Neural progenitor cell (in vitro differentiated cells): ENCODE measurements around the gene HLA-DQB1. TPM values are rescaled to one million over a fixed set of nuclear protein-coding genes. Genes with fewer than 3 reads are reported as not detected.
"Not testable (repeated sequence)": the region's sequence is repeated elsewhere in the genome, so short reads cannot be mapped to it uniquely, and the experiment has no call there.

Experiments
- DNase-seq: peaks from one replicate; pipeline ENCODE4 v3.0.0-alpha.2; 2016; ENCODE audit warnings: low spot score
- H2AFZ ChIP-seq: fragments of 200-600 bp; sonication (generic); replicated peaks from 2 replicates; pipeline ENCODE4 v1.6.1; 2016; ENCODE audit warnings: antibody characterized with exemption
- H3F3A ChIP-seq: fragments of 200-600 bp; sonication (generic); 2 replicates; pipeline ENCODE4 v1.6.1; 2016; ENCODE audit warnings: antibody characterized with exemption, low read depth
- H3K27ac ChIP-seq: fragments of 200-600 bp; sonication (generic); 2 replicates; pipeline ENCODE4 v1.5.1; 2016; ENCODE audit warnings: mild to moderate bottlenecking
- H3K27me3 ChIP-seq: fragments of 200-600 bp; sonication (generic); 2 replicates; pipeline ENCODE4 v1.6.1; 2016; ENCODE audit warnings: mild to moderate bottlenecking, moderate library complexity
- H3K36me3 ChIP-seq: fragments of 200-600 bp; sonication (generic); 2 replicates; pipeline ENCODE4 v1.5.1; 2016
- H3K4me1 ChIP-seq: fragments of 200-600 bp; sonication (generic); 2 replicates; pipeline ENCODE4 v1.6.1; 2016; ENCODE audit warnings: mixed run types
- H3K4me2 ChIP-seq: fragments of 200-600 bp; sonication (generic); 2 replicates; pipeline ENCODE4 v1.6.1; 2016
- H3K4me3 ChIP-seq: fragments of 200-600 bp; sonication (generic); 2 replicates; pipeline ENCODE4 v1.5.1; 2016
- H3K79me2 ChIP-seq: fragments of 200-600 bp; sonication (generic); 2 replicates; pipeline ENCODE4 v1.6.1; 2016; ENCODE audit warnings: low read depth
- H3K9ac ChIP-seq: fragments of 200-600 bp; sonication (generic); 2 replicates; pipeline ENCODE4 v1.6.1; 2016
- H3K9me3 ChIP-seq: fragments of 200-600 bp; sonication (generic); 2 replicates; pipeline ENCODE4 v1.5.1; 2016; ENCODE audit warnings: low read depth
- H4K20me1 ChIP-seq: fragments of 200-600 bp; sonication (generic); 2 replicates; pipeline ENCODE4 v1.6.1; 2016; ENCODE audit warnings: low read depth
- H3K27ac Mint-ChIP-seq: 3 replicates; pipeline ENCODE4 v1.8.0; 2021; ENCODE audit warnings: mixed read lengths
- H3K27me3 Mint-ChIP-seq: 2 replicates; pipeline ENCODE4 v1.8.0; 2022; ENCODE audit warnings: low read depth, mild to moderate bottlenecking, inconsistent platforms, moderate library complexity, mixed read lengths; ENCODE audit not compliant: insufficient read depth
- H3K36me3 Mint-ChIP-seq: 3 replicates; pipeline ENCODE4 v1.8.0; 2021; ENCODE audit warnings: mixed read lengths
- H3K4me1 Mint-ChIP-seq: 3 replicates; pipeline ENCODE4 v1.8.0; 2021; ENCODE audit warnings: mixed read lengths
- H3K4me3 Mint-ChIP-seq: 3 replicates; pipeline ENCODE4 v1.8.0; 2021; ENCODE audit warnings: mild to moderate bottlenecking, moderate library complexity, mixed read lengths
- H3K9me3 Mint-ChIP-seq: 3 replicates; pipeline ENCODE4 v1.8.0; 2020; ENCODE audit warnings: mixed read lengths
- EZH2 ChIP-seq: fragments of 200-600 bp; sonication (generic); IDR thresholded peaks from 2 replicates; pipeline ENCODE4 v1.6.1; 2017; ENCODE audit warnings: antibody characterized with exemption, mild to moderate bottlenecking, moderate library complexity
- EZH2phosphoT487 ChIP-seq: fragments of 200-600 bp; sonication (generic); IDR thresholded peaks from 2 replicates; pipeline ENCODE4 v1.6.1; 2017; ENCODE audit warnings: antibody characterized with exemption
- total RNA-seq: library from RNA; depleted of rRNA; stranded (reverse); fragments of >200 nt; gene quantifications from 2 replicates; pipeline ENCODE4 v1.2.3, GENCODE V29; 2015; ENCODE audit warnings: low replicate concordance
- TF ChIP-seq, protein P1 (sequence below): fragments of 200-600 bp; sonication (generic); IDR thresholded peaks from 2 replicates; pipeline ENCODE4 v1.5.1; 2017; ENCODE audit warnings: antibody characterized with exemption, mild to moderate bottlenecking

HLA-DQB1 gene
- total RNA-seq, 1 donor from 2014 or later = 4.7 TPM

GRCh38 chr6:32642720-32643106 is 23.7 kb downstream of the HLA-DQB1 start:
- Histone ChIP-seq H3K4me3 (no peak overlapping the region), H3K4me1 (no peaks in the 10 kb centered on the region), H3K36me3 (no peaks in the 10 kb centered on the region), H2AFZ (no peak overlapping the region), H3F3A (no peaks in the 10 kb centered on the region), H3K79me2 (no peaks in the 10 kb centered on the region), H3K27ac (no peak overlapping the region), H3K27me3 (no peaks in the 10 kb centered on the region), H4K20me1 (no peaks in the 10 kb centered on the region), H3K9ac (no peak overlapping the region), H3K4me2 (no peak overlapping the region), H3K9me3 (no peaks in the 10 kb centered on the region)
- Mint-ChIP-seq H3K27ac (no peak overlapping the region), H3K4me3 (no peak overlapping the region), H3K36me3 (no peaks in the 10 kb centered on the region), H3K4me1 (no peaks in the 10 kb centered on the region), H3K9me3 (no peaks in the 10 kb centered on the region), H3K27me3 (peaks cover 4% of the 10 kb centered on the region)
- no peak for TF ChIP-seq EZH2phosphoT487
- no peak for TF ChIP-seq EZH2
- TF ChIP-seq, protein P1, sequence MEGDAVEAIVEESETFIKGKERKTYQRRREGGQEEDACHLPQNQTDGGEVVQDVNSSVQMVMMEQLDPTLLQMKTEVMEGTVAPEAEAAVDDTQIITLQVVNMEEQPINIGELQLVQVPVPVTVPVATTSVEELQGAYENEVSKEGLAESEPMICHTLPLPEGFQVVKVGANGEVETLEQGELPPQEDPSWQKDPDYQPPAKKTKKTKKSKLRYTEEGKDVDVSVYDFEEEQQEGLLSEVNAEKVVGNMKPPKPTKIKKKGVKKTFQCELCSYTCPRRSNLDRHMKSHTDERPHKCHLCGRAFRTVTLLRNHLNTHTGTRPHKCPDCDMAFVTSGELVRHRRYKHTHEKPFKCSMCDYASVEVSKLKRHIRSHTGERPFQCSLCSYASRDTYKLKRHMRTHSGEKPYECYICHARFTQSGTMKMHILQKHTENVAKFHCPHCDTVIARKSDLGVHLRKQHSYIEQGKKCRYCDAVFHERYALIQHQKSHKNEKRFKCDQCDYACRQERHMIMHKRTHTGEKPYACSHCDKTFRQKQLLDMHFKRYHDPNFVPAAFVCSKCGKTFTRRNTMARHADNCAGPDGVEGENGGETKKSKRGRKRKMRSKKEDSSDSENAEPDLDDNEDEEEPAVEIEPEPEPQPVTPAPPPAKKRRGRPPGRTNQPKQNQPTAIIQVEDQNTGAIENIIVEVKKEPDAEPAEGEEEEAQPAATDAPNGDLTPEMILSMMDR = no peak
- DNase-seq = no peak

GRCh38 chr6:32641785-32642719 is 24.4 kb downstream of the HLA-DQB1 start:
- H3K4me1 ChIP-seq, H2AFZ ChIP-seq, H3F3A ChIP-seq, H3K4me2 ChIP-seq, H3K4me1 Mint-ChIP-seq, H3K27ac Mint-ChIP-seq, H3K9me3 ChIP-seq, H3K27ac ChIP-seq, H3K4me3 ChIP-seq, H3K36me3 ChIP-seq, H3K36me3 Mint-ChIP-seq, H3K4me3 Mint-ChIP-seq, H3K9ac ChIP-seq, DNase-seq, H3K27me3 Mint-ChIP-seq, H3K27me3 ChIP-seq, H3K9me3 Mint-ChIP-seq, H3K79me2 ChIP-seq, H4K20me1 ChIP-seq: not testable (repeated sequence)

DNA sequence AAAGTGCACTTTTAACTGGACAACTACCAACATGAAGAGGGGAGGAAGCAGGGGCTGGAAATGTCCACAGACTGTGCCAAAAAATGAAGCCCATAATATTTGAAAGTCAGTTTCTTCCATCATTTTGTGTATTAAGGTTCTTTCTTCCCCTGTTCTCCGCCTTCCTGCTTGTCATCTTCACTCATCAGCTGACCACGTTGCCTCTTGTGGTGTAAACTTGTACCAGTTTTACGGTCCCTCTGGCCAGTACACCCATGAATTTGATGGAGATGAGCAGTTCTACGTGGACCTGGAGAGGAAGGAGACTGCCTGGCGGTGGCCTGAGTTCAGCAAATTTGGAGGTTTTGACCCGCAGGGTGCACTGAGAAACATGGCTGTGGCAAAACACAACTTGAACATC is 25.3 kb downstream of the HLA-DQB1 start:
- Mint-ChIP-seq H3K4me1 (peaks cover 8% of the 10 kb centered on the region), H3K27me3 (peaks cover 4% of the 10 kb centered on the region), H3K4me3 (no peak overlapping the region), H3K36me3 (no peaks in the 10 kb centered on the region), H3K27ac (no peak overlapping the region), H3K9me3 (no peaks in the 10 kb centered on the region)
- no peak overlapping the region for H3K4me3 ChIP-seq
- DNase-seq = no peak
- H3K9ac ChIP-seq = no peak overlapping the region
- no peaks in the 10 kb centered on the region for H3F3A ChIP-seq
- H3K79me2 ChIP-seq = no peaks in the 10 kb centered on the region
- H4K20me1 ChIP-seq = no peaks in the 10 kb centered on the region
- TF ChIP-seq EZH2phosphoT487 (no peak), EZH2 (no peak)
- TF ChIP-seq, protein P1 = no peak
- H3K36me3 ChIP-seq = no peaks in the 10 kb centered on the region
- no peaks in the 10 kb centered on the region for H3K9me3 ChIP-seq
- H2AFZ ChIP-seq = no peak overlapping the region
- no peak overlapping the region for H3K4me2 ChIP-seq
- H3K27me3 ChIP-seq = no peaks in the 10 kb centered on the region
- H3K4me1 ChIP-seq = no peaks in the 10 kb centered on the region
- no peak overlapping the region for H3K27ac ChIP-seq
